Chondrocyte (in vitro differentiated cells): Measurements from ENCODE around the gene RIMBP2. TPM values are rescaled to one million over a fixed set of nuclear protein-coding genes. Genes with fewer than 3 reads are reported as not detected.

ENCODE experiments used
- DNase-seq: peaks from one replicate; pipeline ENCODE4 v3.0.0; 2021; ENCODE audit warnings: mixed read lengths, low spot score
- H3K27ac Mint-ChIP-seq: one replicate; pipeline ENCODE4 v1.8.0; 2021; ENCODE audit warnings: mild to moderate bottlenecking, moderate library complexity, mixed read lengths; ENCODE audit not compliant: unreplicated experiment
- H3K27me3 Mint-ChIP-seq: 2 replicates; pipeline ENCODE4 v1.8.0; 2021; ENCODE audit warnings: low read depth, mixed read lengths
- H3K36me3 Mint-ChIP-seq: 2 replicates; pipeline ENCODE4 v1.8.0; 2021; ENCODE audit warnings: low read depth, mixed read lengths
- H3K4me1 Mint-ChIP-seq: 2 replicates; pipeline ENCODE4 v1.8.0; 2021; ENCODE audit warnings: low read depth, mild to moderate bottlenecking, mixed read lengths
- H3K4me3 Mint-ChIP-seq: one replicate; pipeline ENCODE4 v1.8.0; 2021; ENCODE audit warnings: mild to moderate bottlenecking, moderate library complexity, mixed read lengths; ENCODE audit not compliant: unreplicated experiment
- H3K9me3 Mint-ChIP-seq: 2 replicates; pipeline ENCODE4 v1.8.0; 2021; ENCODE audit warnings: low read depth, mixed read lengths
- total RNA-seq: library from RNA; stranded (reverse); gene quantifications from 3 replicates; pipeline ENCODE4 v1.2.1, GENCODE V29; 2021
- TF ChIP-seq, protein P1 (sequence below): fragments of 200-600 bp; sonication (generic); IDR thresholded peaks from 2 replicates; pipeline ENCODE4 v1.5.0; 2021; ENCODE audit warnings: antibody characterized with exemption, mild to moderate bottlenecking, moderate library complexity

The RIMBP2 gene
- total RNA-seq, 1 donor from 2014 or later: 0.30 TPM

DNA sequence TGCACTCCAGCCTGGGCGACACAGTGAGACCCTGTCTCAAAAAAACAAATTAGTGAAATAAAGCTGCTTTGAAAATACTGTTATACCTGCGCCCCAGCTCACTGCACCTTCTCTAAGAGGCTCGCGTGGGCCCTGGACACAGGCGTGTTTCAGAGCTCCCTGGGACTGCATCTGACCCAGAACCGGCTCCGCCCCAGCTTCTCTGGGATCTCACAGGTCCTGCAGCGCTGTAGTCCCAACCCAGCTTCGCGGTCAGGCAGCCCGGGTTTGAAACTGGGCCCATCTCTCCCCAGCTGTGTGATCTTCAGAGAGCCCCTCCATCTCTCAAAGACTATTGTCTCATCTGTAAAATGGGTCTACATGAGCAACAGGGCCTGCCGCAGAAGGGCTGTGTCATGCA, 7.5 kb downstream of the RIMBP2 start:
- H3K4me3 Mint-ChIP-seq: no peak overlapping the region
- no peaks in the 10 kb centered on the region for H3K36me3 Mint-ChIP-seq
- TF ChIP-seq, protein P1, sequence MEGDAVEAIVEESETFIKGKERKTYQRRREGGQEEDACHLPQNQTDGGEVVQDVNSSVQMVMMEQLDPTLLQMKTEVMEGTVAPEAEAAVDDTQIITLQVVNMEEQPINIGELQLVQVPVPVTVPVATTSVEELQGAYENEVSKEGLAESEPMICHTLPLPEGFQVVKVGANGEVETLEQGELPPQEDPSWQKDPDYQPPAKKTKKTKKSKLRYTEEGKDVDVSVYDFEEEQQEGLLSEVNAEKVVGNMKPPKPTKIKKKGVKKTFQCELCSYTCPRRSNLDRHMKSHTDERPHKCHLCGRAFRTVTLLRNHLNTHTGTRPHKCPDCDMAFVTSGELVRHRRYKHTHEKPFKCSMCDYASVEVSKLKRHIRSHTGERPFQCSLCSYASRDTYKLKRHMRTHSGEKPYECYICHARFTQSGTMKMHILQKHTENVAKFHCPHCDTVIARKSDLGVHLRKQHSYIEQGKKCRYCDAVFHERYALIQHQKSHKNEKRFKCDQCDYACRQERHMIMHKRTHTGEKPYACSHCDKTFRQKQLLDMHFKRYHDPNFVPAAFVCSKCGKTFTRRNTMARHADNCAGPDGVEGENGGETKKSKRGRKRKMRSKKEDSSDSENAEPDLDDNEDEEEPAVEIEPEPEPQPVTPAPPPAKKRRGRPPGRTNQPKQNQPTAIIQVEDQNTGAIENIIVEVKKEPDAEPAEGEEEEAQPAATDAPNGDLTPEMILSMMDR: no peak
- peaks cover 35% of the 10 kb centered on the region for H3K27me3 Mint-ChIP-seq
- no peak overlapping the region for H3K27ac Mint-ChIP-seq
- H3K9me3 Mint-ChIP-seq: no peaks in the 10 kb centered on the region
- no peaks in the 10 kb centered on the region for H3K4me1 Mint-ChIP-seq
- no peak for DNase-seq

DNA sequence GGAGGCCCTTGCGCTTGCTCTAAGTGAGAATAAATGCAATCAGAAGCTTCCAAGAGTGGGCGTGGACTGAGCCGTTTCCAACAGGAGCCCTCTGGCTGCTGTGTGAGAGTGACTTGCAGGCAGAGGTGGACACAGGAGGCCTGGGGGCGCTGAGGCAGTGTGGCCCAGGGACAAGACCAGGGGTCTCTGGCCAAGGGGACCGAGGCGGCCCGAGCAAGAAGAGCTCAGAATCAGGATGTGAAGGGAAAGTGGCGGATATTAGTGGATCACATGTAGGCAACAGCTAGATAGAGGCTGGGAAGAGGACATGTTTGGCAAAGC, 8.6 kb downstream of the RIMBP2 start:
- TF ChIP-seq, protein P1: no peak
- H3K9me3 Mint-ChIP-seq: no peaks in the 10 kb centered on the region
- H3K4me3 Mint-ChIP-seq: no peak overlapping the region
- peaks cover 31% of the 10 kb centered on the region for H3K27me3 Mint-ChIP-seq
- no peaks in the 10 kb centered on the region for H3K4me1 Mint-ChIP-seq
- H3K36me3 Mint-ChIP-seq: no peaks in the 10 kb centered on the region
- H3K27ac Mint-ChIP-seq: no peak overlapping the region
- no peak for DNase-seq

DNA sequence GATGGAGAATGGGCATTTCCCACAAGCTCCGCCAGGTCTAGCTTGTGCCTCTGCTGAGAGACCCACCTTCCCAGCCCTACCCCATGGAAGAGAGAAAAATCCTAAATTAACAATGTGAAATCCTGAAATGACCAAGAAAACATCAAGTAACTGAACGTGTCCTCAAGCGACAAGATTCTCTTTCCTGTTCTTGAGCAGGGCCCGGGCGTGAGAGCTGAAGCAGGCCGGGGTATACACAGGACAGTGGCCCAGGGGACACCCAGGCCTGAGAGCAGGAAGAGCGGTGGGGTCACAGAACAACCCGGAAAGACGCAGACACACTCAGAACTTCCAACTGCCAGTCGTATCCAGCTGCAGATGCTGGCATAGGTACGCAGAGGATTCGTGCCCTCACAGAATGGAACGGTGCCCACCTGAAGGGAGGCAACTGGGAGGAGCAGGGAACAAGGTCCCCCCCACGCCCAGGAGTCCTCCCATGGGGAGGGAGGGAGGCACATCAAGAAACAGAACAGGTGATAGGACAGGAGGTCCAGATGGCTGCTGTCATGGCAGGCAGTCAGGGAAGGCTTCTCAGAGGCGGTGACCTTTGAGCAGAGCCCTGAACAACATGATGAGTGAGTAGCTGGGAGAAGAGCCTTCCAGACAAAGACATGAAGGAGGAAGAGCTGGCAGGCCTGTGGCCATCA, 9.1 kb downstream of the RIMBP2 start:
- H3K4me3 Mint-ChIP-seq: no peak overlapping the region
- H3K27me3 Mint-ChIP-seq: peaks cover 27% of the 10 kb centered on the region
- no peaks in the 10 kb centered on the region for H3K4me1 Mint-ChIP-seq
- no peak overlapping the region for H3K27ac Mint-ChIP-seq
- TF ChIP-seq, protein P1: no peak
- H3K9me3 Mint-ChIP-seq: no peaks in the 10 kb centered on the region
- H3K36me3 Mint-ChIP-seq: no peaks in the 10 kb centered on the region
- DNase-seq: no peak

DNA sequence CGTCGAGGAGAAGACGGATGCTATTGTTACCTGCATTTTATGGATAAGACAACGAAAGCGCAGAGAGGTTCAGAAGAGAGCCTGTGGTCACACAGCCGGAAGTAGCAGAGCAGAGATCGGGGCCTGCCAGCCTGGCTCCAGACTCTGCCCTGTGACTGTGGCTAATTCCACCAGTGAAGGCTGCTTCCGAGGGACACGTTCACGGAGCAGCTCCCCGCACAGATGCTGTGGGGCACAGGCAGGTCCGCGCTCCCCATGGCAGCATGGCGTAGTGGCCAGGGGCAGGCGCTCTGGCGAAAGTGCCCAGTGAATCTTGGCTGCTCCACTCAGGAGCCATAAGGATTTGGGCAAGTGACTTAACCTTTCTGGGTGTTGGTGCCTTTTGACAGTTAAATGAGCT, 9.8 kb downstream of the RIMBP2 start:
- Mint-ChIP-seq H3K36me3 (no peaks in the 10 kb centered on the region), H3K4me3 (no peak overlapping the region), H3K27ac (no peak overlapping the region), H3K27me3 (peaks cover 23% of the 10 kb centered on the region), H3K4me1 (no peaks in the 10 kb centered on the region), H3K9me3 (no peaks in the 10 kb centered on the region)
- TF ChIP-seq, protein P1: no peak
- DNase-seq: no peak

DNA sequence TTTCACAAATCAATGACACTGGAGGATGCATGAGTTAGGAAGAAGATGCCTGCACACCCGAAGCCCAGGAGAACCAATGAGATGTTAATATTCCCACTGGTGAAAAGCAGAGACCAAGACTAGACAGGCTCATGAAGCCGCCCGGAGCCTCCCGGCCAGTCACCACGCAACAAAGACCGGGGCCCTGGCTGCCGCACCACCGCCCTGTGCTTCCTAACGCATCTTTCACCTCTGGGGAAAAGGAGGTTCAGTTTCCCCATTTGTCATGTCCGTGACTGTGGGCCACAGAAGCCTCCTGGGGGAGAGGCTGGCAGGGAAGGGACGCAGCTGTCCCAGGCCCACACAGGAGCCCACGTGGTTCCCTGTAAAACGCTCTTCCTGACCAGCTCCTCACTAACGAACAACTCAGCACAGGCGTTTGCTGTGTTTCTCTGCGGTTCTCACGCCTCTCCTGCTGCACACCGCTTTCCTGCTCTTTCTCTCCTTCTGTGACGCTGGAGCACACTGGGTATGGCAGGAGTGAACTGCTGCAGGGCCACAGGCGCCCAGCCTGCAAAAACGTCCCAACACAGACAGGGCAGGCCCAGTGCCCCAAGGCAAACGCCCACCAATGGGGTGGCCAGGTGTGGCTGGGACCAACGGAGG, 10.8 kb downstream of the RIMBP2 start:
- Mint-ChIP-seq H3K4me3 (no peak overlapping the region), H3K9me3 (no peaks in the 10 kb centered on the region), H3K36me3 (no peaks in the 10 kb centered on the region), H3K27ac (no peak overlapping the region), H3K4me1 (no peaks in the 10 kb centered on the region), H3K27me3 (peaks cover 20% of the 10 kb centered on the region)
- DNase-seq: no peak
- TF ChIP-seq, protein P1: no peak
